Testis (tissue), 3 donors: ENCODE data around the gene PODNL1. TPM values are rescaled to one million over a fixed set of nuclear protein-coding genes. Genes with fewer than 3 reads are reported as not detected.

ENCODE experiments used
- DNase-seq: peaks from one replicate; pipeline ENCODE4 v3.0.0-alpha.2; 2019
- H3K27ac ChIP-seq, 2 donors: fragments of 200-600 bp; sonication (generic); one replicate each; pipeline ENCODE4 v1.5.1; 2019
- H3K27me3 ChIP-seq: fragments of 200-600 bp; sonication (generic); one replicate; pipeline ENCODE4 v1.5.1; 2019
- H3K36me3 ChIP-seq: fragments of 200-600 bp; sonication (generic); one replicate; pipeline ENCODE4 v1.5.1; 2017; ENCODE audit warnings: low read depth; ENCODE audit errors: missing control alignments
- H3K4me1 ChIP-seq: fragments of 200-600 bp; sonication (generic); one replicate; pipeline ENCODE4 v1.5.1; 2019
- H3K4me3 ChIP-seq, 2 donors: fragments of 200-600 bp; sonication (generic); one replicate each; pipeline ENCODE4 v1.5.1; 2017 to 2019
- H3K9me3 ChIP-seq: fragments of 200-600 bp; sonication (generic); one replicate; pipeline ENCODE4 v1.5.1; 2017
- CTCF ChIP-seq, 3 experiments: fragments of 450-650 bp in 2 of 3; fragments of 200-600 bp in 1 of 3; sonication (generic) in 1 of 3; IDR thresholded peaks; one replicate each; pipeline ENCODE4 v1.5.1; 2016 to 2019; ENCODE audit warnings: antibody characterized with exemption in 3 of 3, mild to moderate bottlenecking in 2 of 3, moderate library complexity in 1 of 3
- POLR2A ChIP-seq: fragments of 450-650 bp; IDR thresholded peaks from one replicate; pipeline ENCODE4 v1.6.1; 2017; ENCODE audit warnings: antibody characterized with exemption, mild to moderate bottlenecking, moderate library complexity
- WGBS, 2 donors: methylation state at CpG; one replicate each; pipeline ENCODE4 v1.1.5; 2018; 5-methylcytosine and 5-hydroxymethylcytosine counted together
- intact Hi-C: fragments of 100-400 bp; cut with DNase I; formaldehyde crosslinking; loops from one replicate; pipeline ENCODE4 v1.15.1; 2023; ENCODE audit warnings: low total_unique reads
- polyA plus RNA-seq: library from polyadenylated mRNA; stranded (reverse); fragments of 350-450 nt; fragmentation: Illumina TruSeq; extraction: RNeasy Lipid Tissue Mini Kit (QIAGEN cat#74804); gene quantifications from one replicate; pipeline ENCODE4 v1.2.3, GENCODE V29; 2014; ENCODE audit warnings: low read depth, low replicate concordance; ENCODE audit not compliant: insufficient read depth
- total RNA-seq, 2 donors: library from RNA; depleted of rRNA; stranded (reverse); fragments of >200 nt; gene quantifications; one replicate each; pipeline ENCODE4 v1.2.3, GENCODE V29; 2016

PODNL1 gene
- total and polyA plus RNA-seq, 3 donors from 2014 or later = 5.8 to 14.6 (median 12.6) TPM

GRCh38 chr19:13946414-13946813 is 8.2 kb upstream of the PODNL1 start:
- H3K4me3 ChIP-seq = no peak overlapping the region
- no peaks in the 10 kb centered on the region for H3K27me3 ChIP-seq
- no peaks in the 10 kb centered on the region for H3K9me3 ChIP-seq
- no peak overlapping the region for H3K27ac ChIP-seq
- H3K36me3 ChIP-seq = no peaks in the 10 kb centered on the region
- intact Hi-C loops = no loop called here
- TF ChIP-seq POLR2A = no peak
- TF ChIP-seq CTCF (IDR thresholded peaks at IDR 0.05) = no peak
- no peak for DNase-seq
- H3K4me1 ChIP-seq = no peaks in the 10 kb centered on the region
- WGBS, 2 donors = 89 to 94% methylated on average over 4 of the region's 4 CpGs

- peak; percentile 36 for DNase-seq
- Histone ChIP-seq H3K9me3 (no peaks in the 10 kb centered on the region), H3K27ac (no peak overlapping the region), H3K4me3 (no peak overlapping the region), H3K36me3 (no peaks in the 10 kb centered on the region), H3K27me3 (no peaks in the 10 kb centered on the region), H3K4me1 (peaks cover 4% of the 10 kb centered on the region)
- TF ChIP-seq POLR2A (no peak), CTCF (IDR thresholded peaks at IDR 0.05) (no peak)
- 84 to 93% methylated on average over 1 of the region's 1 CpG for WGBS, 2 donors
- intact Hi-C loops = no loop called here
These were observed 3.9 kb upstream of the PODNL1 start for GRCh38 chr19:13942023-13942684.

DNA sequence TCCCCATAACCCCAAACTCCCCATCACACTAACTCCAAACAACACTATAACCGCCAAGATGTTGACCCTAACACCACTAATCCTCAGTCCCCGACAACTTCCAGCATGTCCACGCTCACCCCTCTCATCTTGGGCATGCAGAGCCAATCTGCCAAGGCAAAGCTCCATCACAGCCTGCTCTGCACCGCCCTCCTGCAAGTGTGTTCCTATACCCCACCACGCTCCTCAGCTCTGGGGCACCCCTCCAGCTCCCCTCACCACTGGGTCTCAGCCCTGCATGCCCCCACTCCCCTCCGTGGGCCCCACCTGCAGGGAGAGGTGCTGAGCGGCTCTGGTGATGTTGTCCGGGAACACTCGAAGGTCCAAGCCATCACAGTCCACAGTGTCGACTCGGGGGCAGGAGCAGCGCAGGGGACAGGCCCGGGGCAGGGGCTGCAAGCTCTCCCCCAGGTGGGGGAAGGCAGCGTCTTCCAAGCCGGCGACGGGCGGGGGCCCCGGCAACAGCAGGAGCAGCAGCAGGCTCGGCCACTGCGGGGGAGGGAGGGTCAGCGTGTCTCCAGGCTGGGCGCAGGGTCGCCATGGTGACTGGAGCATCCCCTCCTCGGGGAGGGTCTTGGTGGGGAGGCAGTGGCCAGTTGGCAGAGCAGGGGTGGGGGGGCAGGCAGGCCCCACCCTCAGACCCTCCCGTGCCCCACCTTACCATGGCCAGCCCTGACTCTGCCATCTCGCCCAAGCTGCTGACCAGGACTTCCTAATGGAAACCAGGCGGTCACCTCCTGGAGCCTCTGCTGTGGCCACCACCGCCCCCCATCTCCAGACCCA is 527 bp downstream of the PODNL1 start:
- H3K4me3 ChIP-seq = peak overlapping the region; percentile 41 to 51
- H3K36me3 ChIP-seq = no peaks in the 10 kb centered on the region
- intact Hi-C loops = no loop called here
- H3K4me1 ChIP-seq = peaks cover 4% of the 10 kb centered on the region
- H3K27ac ChIP-seq = peak overlapping the region; percentile 72 to 79
- WGBS, 2 donors = 19 to 32% methylated on average over 15 to 27 of the region's 29 CpGs
- H3K27me3 ChIP-seq = no peaks in the 10 kb centered on the region
- H3K9me3 ChIP-seq = no peaks in the 10 kb centered on the region
- no peak for DNase-seq
- TF ChIP-seq CTCF (IDR thresholded peaks at IDR 0.05) = no peak
- no peak for TF ChIP-seq POLR2A

DNA sequence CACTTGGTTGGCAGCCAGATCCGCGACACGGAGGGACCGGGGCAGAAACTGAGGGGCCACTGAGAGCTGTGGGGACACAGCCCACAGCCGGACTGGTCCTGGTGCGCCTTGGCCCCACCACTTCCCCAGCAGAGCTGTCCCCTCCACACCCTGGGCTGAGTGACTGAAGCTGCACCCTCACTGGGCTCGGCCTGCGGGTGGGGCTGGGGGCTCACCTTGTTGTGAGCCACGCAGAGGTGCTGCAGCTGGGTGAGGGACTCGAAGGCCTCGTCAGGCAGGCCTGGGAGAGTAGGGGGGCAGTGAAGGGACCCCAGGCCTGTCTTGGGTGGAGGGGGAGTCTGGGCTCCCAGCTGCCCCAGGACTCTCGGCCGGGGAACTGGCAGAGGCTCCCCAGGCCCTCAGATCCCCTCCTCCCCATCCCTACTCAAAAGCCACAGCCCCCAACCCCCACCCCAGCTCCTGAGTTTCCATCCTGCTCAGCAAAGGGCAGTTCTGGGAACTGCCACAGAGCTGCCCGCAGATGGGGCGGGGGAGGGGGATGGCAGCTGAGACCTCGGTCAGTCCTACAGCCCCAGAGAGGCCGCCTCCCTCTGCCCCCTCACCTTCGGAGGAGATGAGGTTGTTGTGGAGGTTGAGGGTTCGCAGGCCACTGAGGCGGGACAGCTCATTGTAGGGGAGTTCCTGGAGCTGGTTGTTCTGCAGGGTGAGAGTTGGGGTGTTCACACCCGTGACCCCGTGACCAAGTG is 2.3 kb downstream of the PODNL1 start:
- Histone ChIP-seq H3K27ac (no peak overlapping the region), H3K36me3 (no peaks in the 10 kb centered on the region), H3K4me3 (no peak overlapping the region), H3K27me3 (no peaks in the 10 kb centered on the region), H3K4me1 (peaks cover 4% of the 10 kb centered on the region), H3K9me3 (no peaks in the 10 kb centered on the region)
- TF ChIP-seq CTCF (IDR thresholded peaks at IDR 0.05) (no peak), POLR2A (no peak)
- DNase-seq = no peak
- intact Hi-C loops = no loop called here
- 79 to 83% methylated on average over 16 to 22 of the region's 22 CpGs for WGBS, 2 donors
